Kidney (tissue), 14 donors: ENCODE results near the gene ECT2L. TPM values are rescaled to one million over a fixed set of nuclear protein-coding genes. Genes with fewer than 3 reads are reported as not detected.
A peak's percentile ranks its signal among the peaks of the same experiment; 100 is the strongest.

ENCODE experiments used
- DNase-seq, 5 donors: peaks; one replicate each; pipeline ENCODE4 v3.0.0-alpha.2; 2013 to 2020
- FAIRE-seq: peaks from 2 replicates; lab custom pipeline; 2012; peaks lifted over from hg19 to GRCh38; lab: Jason Lieb, UNC
- H3K27ac ChIP-seq, 2 donors: one replicate each; pipeline ENCODE4 v1.7.0; 2013; ENCODE audit warnings: low read depth in 2 of 2, low read length in 2 of 2, inconsistent platforms in 1 of 2
- H3K27me3 ChIP-seq: one replicate; pipeline ENCODE4 v1.7.1; 2013; ENCODE audit warnings: low read length, inconsistent platforms; ENCODE audit not compliant: control insufficient read depth, insufficient read depth
- H3K36me3 ChIP-seq, 3 donors: one replicate each; pipeline versions ENCODE4 v1.7.0 to v1.7.1; 2013; ENCODE audit warnings: low read length in 3 of 3, control low read depth in 1 of 3, inconsistent platforms in 1 of 3; ENCODE audit not compliant: insufficient read depth in 3 of 3, control insufficient read depth in 2 of 3
- H3K4me1 ChIP-seq, 3 donors: one replicate each; pipeline versions ENCODE4 v1.7.0 to v1.7.1; 2013; ENCODE audit warnings: low read length in 3 of 3, inconsistent platforms in 1 of 3, low read depth in 1 of 3; ENCODE audit not compliant: control insufficient read depth in 2 of 3, insufficient read depth in 2 of 3
- H3K4me3 ChIP-seq, 3 donors: one replicate each; pipeline versions ENCODE4 v1.7.0 to v1.8.1; 2013; ENCODE audit warnings: low read length in 3 of 3, control low read depth in 1 of 3, inconsistent platforms in 1 of 3
- H3K9ac ChIP-seq, 3 donors: one replicate each; pipeline versions ENCODE4 v1.7.0 to v1.7.1; 2013; ENCODE audit warnings: low read length in 3 of 3, control low read depth in 1 of 3, inconsistent platforms in 1 of 3
- H3K9me3 ChIP-seq, 3 donors: one replicate each; pipeline versions ENCODE4 v1.7.0 to v1.7.1; 2013; ENCODE audit warnings: low read length in 3 of 3, control low read depth in 1 of 3, inconsistent platforms in 1 of 3; ENCODE audit not compliant: control insufficient read depth in 2 of 3, insufficient read depth in 1 of 3
- CTCF ChIP-seq: IDR thresholded peaks from 3 replicates; pipeline ENCODE4 v1.5.1; 2012; ENCODE audit warnings: mild to moderate bottlenecking, moderate library complexity, borderline replicate concordance; ENCODE audit not compliant: insufficient read depth; ENCODE audit errors: extremely low read depth
- intact Hi-C: fragments of 100-400 bp; cut with DNase I; formaldehyde crosslinking; loops from one replicate; pipeline ENCODE4 v1.11.1; 2022
- polyA plus RNA-seq: library from polyadenylated mRNA; stranded (reverse); fragments of 350-450 nt; fragmentation: Illumina TruSeq; extraction: RNeasy Lipid Tissue Mini Kit (QIAGEN cat#74804); gene quantifications from one replicate; pipeline ENCODE4 v1.2.3, GENCODE V29; 2014; ENCODE audit warnings: low read depth, low replicate concordance; ENCODE audit not compliant: insufficient read depth
- total RNA-seq: library from RNA; stranded (reverse); fragmentation: NEBNext Ultra II Directional; extraction: Animal tissue kit (Norgen Biotek cat#: 25700); gene quantifications from one replicate; pipeline ENCODE4 v1.2.1, GENCODE V29; 2021
- donor health status: control.
- donor health status: control.
- donor health status: control.
- donor health status: control.
- donor health status: control.
- donor health status: DM: yes; HTN: yes; CAD: no.
- donor health status: Normal renal cell carcinoma (clear cell type).

The ECT2L gene
- total and polyA plus RNA-seq, 2 donors from 2014 or later: 0.13 TPM; not detected in 1

GRCh38 chr6:138912308-138912707 is 116.4 kb downstream of the ECT2L start:
- intact Hi-C loops: no loop called here
- FAIRE-seq: no peak
- H3K27me3 ChIP-seq: no peaks in the 10 kb centered on the region
- no peaks in the 10 kb centered on the region for H3K4me1 ChIP-seq
- no peak overlapping the region for H3K4me3 ChIP-seq
- H3K9ac ChIP-seq: no peak overlapping the region
- TF ChIP-seq CTCF: no peak
- no peak overlapping the region for H3K27ac ChIP-seq
- no peaks in the 10 kb centered on the region for H3K9me3 ChIP-seq
- no peak for DNase-seq
- peaks cover 13 to 45% (median 23%) of the 10 kb centered on the region in 3 donors for H3K36me3 ChIP-seq

GRCh38 chr6:138914701-138915100 is 118.8 kb downstream of the ECT2L start:
- H3K9ac ChIP-seq: no peak overlapping the region
- H3K36me3 ChIP-seq: peaks cover 12 to 33% (median 22%) of the 10 kb centered on the region in 3 donors
- TF ChIP-seq CTCF: no peak
- DNase-seq (no peak), FAIRE-seq (no peak)
- no peaks in the 10 kb centered on the region for H3K27me3 ChIP-seq
- no peak overlapping the region for H3K27ac ChIP-seq
- no peaks in the 10 kb centered on the region for H3K4me1 ChIP-seq
- H3K9me3 ChIP-seq: no peaks in the 10 kb centered on the region
- H3K4me3 ChIP-seq: no peak overlapping the region
- intact Hi-C loops: no loop called here

- no peaks in the 10 kb centered on the region for H3K9me3 ChIP-seq
- H3K9ac ChIP-seq: no peak overlapping the region
- no peak overlapping the region for H3K4me3 ChIP-seq
- H3K27ac ChIP-seq: no peak overlapping the region
- H3K4me1 ChIP-seq: peaks cover 0 to 8% (median 0%) of the 10 kb centered on the region in 3 donors
- FAIRE-seq (no peak), DNase-seq (peak in 1 of 5 donors; percentile 14)
- intact Hi-C loops: no loop called here
- TF ChIP-seq CTCF: no peak
- no peaks in the 10 kb centered on the region for H3K27me3 ChIP-seq
- peaks cover 0 to 6% (median 3%) of the 10 kb centered on the region in 3 donors for H3K36me3 ChIP-seq
Observed at GRCh38 chr6:138920906-138921305, 125.0 kb downstream of the ECT2L start.

- peaks cover 0 to 3% (median 3%) of the 10 kb centered on the region in 3 donors for H3K36me3 ChIP-seq
- intact Hi-C loops: no loop called here
- DNase-seq: peak in 1 of 5 donors; percentile 28
- H3K27me3 ChIP-seq: no peaks in the 10 kb centered on the region
- TF ChIP-seq CTCF: no peak
- FAIRE-seq: peak; percentile 78
- H3K4me1 ChIP-seq: peaks cover 0 to 8% (median 0%) of the 10 kb centered on the region in 3 donors
- no peak overlapping the region for H3K9ac ChIP-seq
- no peaks in the 10 kb centered on the region for H3K9me3 ChIP-seq
- H3K27ac ChIP-seq: no peak overlapping the region
- H3K4me3 ChIP-seq: no peak overlapping the region
Observed at GRCh38 chr6:138923561-138923960, 127.7 kb downstream of the ECT2L start.
